UCSD-AML1 (cell line): ENCODE data around the gene TRIM66.
"Not testable (repeated sequence)": the region's sequence is repeated elsewhere in the genome, so short reads cannot be mapped to it uniquely, and the experiment has no call there.

Experiments used
- DNase-seq: peaks from one replicate; lab custom pipeline; 2025; ENCODE audit not compliant: unreplicated experiment; lab: John Stamatoyannopoulos, UW

TRIM66 gene

GRCh38 chr11:8692417-8692816 is 10.0 kb upstream of the TRIM66 start:
- DNase-seq = no peak

- DNase-seq = no peak
These were observed 9.1 kb upstream of the TRIM66 start for GRCh38 chr11:8691601-8692000.

- no peak for DNase-seq
These were observed 8.2 kb upstream of the TRIM66 start for GRCh38 chr11:8690374-8691342.

GRCh38 chr11:8689726-8690255 is 7.3 kb upstream of the TRIM66 start:
- DNase-seq = no peak

GRCh38 chr11:8688414-8689362 is 6.2 kb upstream of the TRIM66 start:
- DNase-seq = no peak

GRCh38 chr11:8686325-8686724 is 3.9 kb upstream of the TRIM66 start:
- no peak for DNase-seq

GRCh38 chr11:8685820-8686219 is 3.4 kb upstream of the TRIM66 start:
- DNase-seq = no peak

- DNase-seq = no peak
These were observed 2.8 kb upstream of the TRIM66 start for GRCh38 chr11:8685306-8685705.

- DNase-seq = no peak
These were observed 2.3 kb upstream of the TRIM66 start for GRCh38 chr11:8684600-8685290.

- DNase-seq = no peak
These were observed 796 bp upstream of the TRIM66 start for GRCh38 chr11:8683115-8683807.

- no peak for DNase-seq
These were observed 595 bp downstream of the TRIM66 start for GRCh38 chr11:8681837-8682302.

GRCh38 chr11:8679006-8679405 is 3.5 kb downstream of the TRIM66 start:
- no peak for DNase-seq

- no peak for DNase-seq
These were observed 6.0 kb downstream of the TRIM66 start for GRCh38 chr11:8676458-8676857.

- DNase-seq = no peak
These were observed 7.6 kb downstream of the TRIM66 start for GRCh38 chr11:8674859-8675258.

GRCh38 chr11:8672346-8672745 is 10.1 kb downstream of the TRIM66 start:
- DNase-seq = no peak

- no peak for DNase-seq
These were observed 10.8 kb downstream of the TRIM66 start for GRCh38 chr11:8671651-8672062.

GRCh38 chr11:8671193-8671612 is 11.3 kb downstream of the TRIM66 start:
- DNase-seq = no peak

GRCh38 chr11:8670081-8670480 is 12.4 kb downstream of the TRIM66 start:
- DNase-seq = not testable (repeated sequence)

GRCh38 chr11:8665222-8665621 is 17.2 kb downstream of the TRIM66 start:
- DNase-seq = no peak
